Mesothelial cell of epicardium (in vitro differentiated cells): ENCODE results near the gene MARCHF3. TPM values are rescaled to one million over a fixed set of nuclear protein-coding genes. Genes with fewer than 3 reads are reported as not detected.

Experiments
- DNase-seq, 2 experiments: peaks; one replicate each; pipeline ENCODE4 v3.0.0; 2021; ENCODE audit warnings: low spot score in 2 of 2; ENCODE audit not compliant: unreplicated experiment in 2 of 2
- H3K27ac Mint-ChIP-seq: 2 replicates; pipeline ENCODE4 v1.8.0; 2021; ENCODE audit warnings: mixed read lengths
- H3K27me3 Mint-ChIP-seq: 2 replicates; pipeline ENCODE4 v1.8.0; 2021; ENCODE audit warnings: low read depth, mixed read lengths
- H3K36me3 Mint-ChIP-seq: 2 replicates; pipeline ENCODE4 v1.8.0; 2021; ENCODE audit warnings: mixed read lengths
- H3K4me1 Mint-ChIP-seq: 2 replicates; pipeline ENCODE4 v1.8.0; 2021; ENCODE audit warnings: mixed read lengths
- H3K4me3 Mint-ChIP-seq: 2 replicates; pipeline ENCODE4 v1.8.0; 2021; ENCODE audit warnings: mild to moderate bottlenecking, moderate library complexity, mixed read lengths
- H3K9me3 Mint-ChIP-seq: 2 replicates; pipeline ENCODE4 v1.8.0; 2021; ENCODE audit warnings: mixed read lengths
- CTCF ChIP-seq: fragments of 200-600 bp; sonication (generic); IDR thresholded peaks from one replicate; pipeline ENCODE4 v1.5.0; 2021; ENCODE audit warnings: antibody characterized with exemption; ENCODE audit not compliant: unreplicated experiment
- total RNA-seq: library from RNA; stranded (reverse); gene quantifications from 3 replicates; pipeline ENCODE4 v1.2.1, GENCODE V29; 2021

The MARCHF3 gene
- total RNA-seq, 1 donor from 2014 or later: 9.4 TPM

- no peak for DNase-seq
- peaks cover 4% of the 10 kb centered on the region for H3K36me3 Mint-ChIP-seq
- no peak overlapping the region for H3K4me3 Mint-ChIP-seq
- no peak for TF ChIP-seq CTCF
- no peak overlapping the region for H3K27ac Mint-ChIP-seq
- H3K27me3 Mint-ChIP-seq: peaks cover 9% of the 10 kb centered on the region
- H3K4me1 Mint-ChIP-seq: peaks cover 61% of the 10 kb centered on the region
- no peaks in the 10 kb centered on the region for H3K9me3 Mint-ChIP-seq
These were observed 181.2 kb downstream of the MARCHF3 start for GRCh38 chr5:126849101-126849678.

GRCh38 chr5:126848253-126848652, 182.1 kb downstream of the MARCHF3 start:
- Mint-ChIP-seq H3K9me3 (no peaks in the 10 kb centered on the region), H3K27ac (no peak overlapping the region), H3K4me3 (no peak overlapping the region), H3K27me3 (peaks cover 19% of the 10 kb centered on the region), H3K36me3 (no peaks in the 10 kb centered on the region), H3K4me1 (peaks cover 67% of the 10 kb centered on the region)
- DNase-seq: no peak
- TF ChIP-seq CTCF: no peak

GRCh38 chr5:126847826-126848251, 182.5 kb downstream of the MARCHF3 start:
- peaks cover 67% of the 10 kb centered on the region for H3K4me1 Mint-ChIP-seq
- H3K4me3 Mint-ChIP-seq: no peak overlapping the region
- H3K9me3 Mint-ChIP-seq: no peaks in the 10 kb centered on the region
- no peak for TF ChIP-seq CTCF
- peak overlapping the region; percentile 68 for H3K27ac Mint-ChIP-seq
- peaks cover 23% of the 10 kb centered on the region for H3K27me3 Mint-ChIP-seq
- DNase-seq: no peak
- H3K36me3 Mint-ChIP-seq: no peaks in the 10 kb centered on the region

- TF ChIP-seq CTCF: no peak
- Mint-ChIP-seq H3K4me1 (peaks cover 68% of the 10 kb centered on the region), H3K27me3 (peaks cover 27% of the 10 kb centered on the region), H3K36me3 (no peaks in the 10 kb centered on the region), H3K27ac (peak overlapping the region; percentile 68), H3K9me3 (no peaks in the 10 kb centered on the region), H3K4me3 (no peak overlapping the region)
- DNase-seq: no peak
These were observed 182.9 kb downstream of the MARCHF3 start for GRCh38 chr5:126847456-126847820.

- Mint-ChIP-seq H3K27ac (peak overlapping the region; percentile 68), H3K27me3 (peaks cover 32% of the 10 kb centered on the region), H3K36me3 (no peaks in the 10 kb centered on the region), H3K4me1 (peaks cover 65% of the 10 kb centered on the region), H3K9me3 (no peaks in the 10 kb centered on the region), H3K4me3 (no peak overlapping the region)
- DNase-seq: no peak
- TF ChIP-seq CTCF: no peak
These were observed 183.5 kb downstream of the MARCHF3 start for GRCh38 chr5:126846744-126847455.
